ENCODE results near the gene ACTL10. TPM values are rescaled to one million over a fixed set of nuclear protein-coding genes. Genes with fewer than 3 reads are reported as not detected.
"Not testable (repeated sequence)": the region's sequence is repeated elsewhere in the genome, so short reads cannot be mapped to it uniquely, and the experiment has no call there.

Gene ACTL10
- total RNA-seq, 1 donor from 2014 or later, result 3.7 TPM

- DNase-seq (ENCODE audit: low spot score), result no peak
- Mint-ChIP-seq H3K27ac (peak overlapping the region; percentile 10), H3K4me3 (no peak overlapping the region), H3K36me3 (ENCODE audit: low read depth) (peaks cover 4% of the 10 kb centered on the region), H3K27me3 (ENCODE audit: insufficient read depth) (no peaks in the 10 kb centered on the region), H3K4me1 (ENCODE audit: low read depth) (peaks cover 60% of the 10 kb centered on the region), H3K9me3 (no peaks in the 10 kb centered on the region)
- intact Hi-C loops (cut with micrococcal nuclease), result loop anchor here (5.0 kb wide), 2 partner anchors 123 to 303 kb away; partner anchors contain the start of genes CHMP4B and RALY
These were observed 22.2 kb downstream of the ACTL10 start for GRCh38 chr20:33688938-33689424.

GRCh38 chr20:33689493-33689892 lies 22.8 kb downstream of the ACTL10 start:
- peaks cover 57% of the 10 kb centered on the region for H3K4me1 Mint-ChIP-seq (ENCODE audit: low read depth)
- H3K4me3 Mint-ChIP-seq, result peak overlapping the region; percentile 50
- DNase-seq (ENCODE audit: low spot score), result no peak
- intact Hi-C loops (cut with micrococcal nuclease), result loop anchor here (5.0 kb wide), 2 partner anchors 123 to 303 kb away; partner anchors contain the start of genes CHMP4B and RALY
- no peaks in the 10 kb centered on the region for H3K27me3 Mint-ChIP-seq (ENCODE audit: insufficient read depth)
- no peaks in the 10 kb centered on the region for H3K9me3 Mint-ChIP-seq
- peaks cover 4% of the 10 kb centered on the region for H3K36me3 Mint-ChIP-seq (ENCODE audit: low read depth)
- H3K27ac Mint-ChIP-seq, result peak overlapping the region; percentile 85

GRCh38 chr20:33689973-33690372 lies 23.2 kb downstream of the ACTL10 start:
- no peaks in the 10 kb centered on the region for H3K9me3 Mint-ChIP-seq
- peak; percentile 50 for DNase-seq (ENCODE audit: low spot score)
- peak overlapping the region; percentile 50 for H3K4me3 Mint-ChIP-seq
- H3K27me3 Mint-ChIP-seq (ENCODE audit: insufficient read depth), result no peaks in the 10 kb centered on the region
- intact Hi-C loops (cut with micrococcal nuclease), result loop anchor here (1.0 to 5.0 kb wide), 4 partner anchors 30 to 302 kb away; partner anchors contain the start of genes CHMP4B, PXMP4, RALY and ZNF341
- peak overlapping the region; percentile 85 for H3K27ac Mint-ChIP-seq
- peaks cover under 1% of the 10 kb centered on the region for H3K36me3 Mint-ChIP-seq (ENCODE audit: low read depth)
- peaks cover 52% of the 10 kb centered on the region for H3K4me1 Mint-ChIP-seq (ENCODE audit: low read depth)

- H3K4me3 Mint-ChIP-seq, result no peak overlapping the region
- H3K9me3 Mint-ChIP-seq, result no peaks in the 10 kb centered on the region
- H3K27ac Mint-ChIP-seq, result no peak overlapping the region
- DNase-seq (ENCODE audit: low spot score), result no peak
- peaks cover 30% of the 10 kb centered on the region for H3K4me1 Mint-ChIP-seq (ENCODE audit: low read depth)
- no peaks in the 10 kb centered on the region for H3K27me3 Mint-ChIP-seq (ENCODE audit: insufficient read depth)
- intact Hi-C loops (cut with micrococcal nuclease), result no loop called here
- H3K36me3 Mint-ChIP-seq (ENCODE audit: low read depth), result no peaks in the 10 kb centered on the region
These were observed 26.5 kb downstream of the ACTL10 start for GRCh38 chr20:33693289-33693688.

- Mint-ChIP-seq H3K4me1 (ENCODE audit: low read depth) (peaks cover 23% of the 10 kb centered on the region), H3K27me3 (ENCODE audit: insufficient read depth) (no peaks in the 10 kb centered on the region), H3K4me3 (no peak overlapping the region), H3K36me3 (ENCODE audit: low read depth) (no peaks in the 10 kb centered on the region), H3K9me3 (no peaks in the 10 kb centered on the region), H3K27ac (no peak overlapping the region)
- DNase-seq (ENCODE audit: low spot score), result no peak
- intact Hi-C loops (cut with micrococcal nuclease), result no loop called here
These were observed 27.2 kb downstream of the ACTL10 start for GRCh38 chr20:33693741-33694638.

- Mint-ChIP-seq H3K27ac (no peak overlapping the region), H3K9me3 (no peaks in the 10 kb centered on the region), H3K4me1 (ENCODE audit: low read depth) (peaks cover 16% of the 10 kb centered on the region), H3K27me3 (ENCODE audit: insufficient read depth) (no peaks in the 10 kb centered on the region), H3K36me3 (ENCODE audit: low read depth) (no peaks in the 10 kb centered on the region), H3K4me3 (no peak overlapping the region)
- no peak for DNase-seq (ENCODE audit: low spot score)
- intact Hi-C loops (cut with micrococcal nuclease), result no loop called here
These were observed 27.9 kb downstream of the ACTL10 start for GRCh38 chr20:33694639-33695012.

- DNase-seq (ENCODE audit: low spot score), result no peak
- H3K4me1 Mint-ChIP-seq (ENCODE audit: low read depth), result peaks cover 3% of the 10 kb centered on the region
- intact Hi-C loops (cut with micrococcal nuclease), result no loop called here
- H3K4me3 Mint-ChIP-seq, result no peak overlapping the region
- H3K36me3 Mint-ChIP-seq (ENCODE audit: low read depth), result no peaks in the 10 kb centered on the region
- no peak overlapping the region for H3K27ac Mint-ChIP-seq
- no peaks in the 10 kb centered on the region for H3K9me3 Mint-ChIP-seq
- no peaks in the 10 kb centered on the region for H3K27me3 Mint-ChIP-seq (ENCODE audit: insufficient read depth)
These were observed 29.7 kb downstream of the ACTL10 start for GRCh38 chr20:33696448-33696847.

- intact Hi-C loops (cut with micrococcal nuclease), result no loop called here
- Mint-ChIP-seq H3K27me3 (ENCODE audit: insufficient read depth) (no peaks in the 10 kb centered on the region), H3K4me3 (no peak overlapping the region), H3K4me1 (ENCODE audit: low read depth) (no peaks in the 10 kb centered on the region), H3K27ac (no peak overlapping the region), H3K36me3 (ENCODE audit: low read depth) (no peaks in the 10 kb centered on the region), H3K9me3 (peaks cover 3% of the 10 kb centered on the region)
- no peak for DNase-seq (ENCODE audit: low spot score)
These were observed 30.4 kb downstream of the ACTL10 start for GRCh38 chr20:33697129-33697528.

GRCh38 chr20:33698966-33699365 lies 32.2 kb downstream of the ACTL10 start:
- H3K36me3 Mint-ChIP-seq (ENCODE audit: low read depth); H3K4me1 Mint-ChIP-seq (ENCODE audit: low read depth); H3K9me3 Mint-ChIP-seq; H3K4me3 Mint-ChIP-seq; H3K27me3 Mint-ChIP-seq (ENCODE audit: insufficient read depth); intact Hi-C loops (cut with micrococcal nuclease); H3K27ac Mint-ChIP-seq; DNase-seq (ENCODE audit: low spot score): not testable (repeated sequence)

GRCh38 chr20:33700696-33701441 lies 34.1 kb downstream of the ACTL10 start:
- H3K27me3 Mint-ChIP-seq (ENCODE audit: insufficient read depth); H3K4me1 Mint-ChIP-seq (ENCODE audit: low read depth); H3K4me3 Mint-ChIP-seq; H3K36me3 Mint-ChIP-seq (ENCODE audit: low read depth); intact Hi-C loops (cut with micrococcal nuclease); H3K9me3 Mint-ChIP-seq; H3K27ac Mint-ChIP-seq; DNase-seq (ENCODE audit: low spot score): not testable (repeated sequence)

- H3K36me3 Mint-ChIP-seq (ENCODE audit: low read depth), result peaks cover 3% of the 10 kb centered on the region
- H3K9me3 Mint-ChIP-seq, result peaks cover 3% of the 10 kb centered on the region
- intact Hi-C loops (cut with micrococcal nuclease), result no loop called here
- DNase-seq (ENCODE audit: low spot score), result no peak
- no peaks in the 10 kb centered on the region for H3K4me1 Mint-ChIP-seq (ENCODE audit: low read depth)
- no peaks in the 10 kb centered on the region for H3K27me3 Mint-ChIP-seq (ENCODE audit: insufficient read depth)
- no peak overlapping the region for H3K27ac Mint-ChIP-seq
- no peak overlapping the region for H3K4me3 Mint-ChIP-seq
These were observed 35.1 kb downstream of the ACTL10 start for GRCh38 chr20:33701629-33702450.

- intact Hi-C loops (cut with micrococcal nuclease), result no loop called here
- H3K9me3 Mint-ChIP-seq, result peaks cover 3% of the 10 kb centered on the region
- no peak overlapping the region for H3K4me3 Mint-ChIP-seq
- H3K27me3 Mint-ChIP-seq (ENCODE audit: insufficient read depth), result no peaks in the 10 kb centered on the region
- no peak overlapping the region for H3K27ac Mint-ChIP-seq
- peaks cover 3% of the 10 kb centered on the region for H3K36me3 Mint-ChIP-seq (ENCODE audit: low read depth)
- DNase-seq (ENCODE audit: low spot score), result no peak
- no peaks in the 10 kb centered on the region for H3K4me1 Mint-ChIP-seq (ENCODE audit: low read depth)
These were observed 36.1 kb downstream of the ACTL10 start for GRCh38 chr20:33702861-33703260.
